SIG-M5 treated with dmso at 0.1 percent for 504 hours (cell line): Measurements from ENCODE around the gene SLC38A8.

Source experiments
- DNase-seq: peaks from one replicate; lab custom pipeline; 2025; ENCODE audit not compliant: unreplicated experiment; lab: John Stamatoyannopoulos, UW

Gene SLC38A8

DNA sequence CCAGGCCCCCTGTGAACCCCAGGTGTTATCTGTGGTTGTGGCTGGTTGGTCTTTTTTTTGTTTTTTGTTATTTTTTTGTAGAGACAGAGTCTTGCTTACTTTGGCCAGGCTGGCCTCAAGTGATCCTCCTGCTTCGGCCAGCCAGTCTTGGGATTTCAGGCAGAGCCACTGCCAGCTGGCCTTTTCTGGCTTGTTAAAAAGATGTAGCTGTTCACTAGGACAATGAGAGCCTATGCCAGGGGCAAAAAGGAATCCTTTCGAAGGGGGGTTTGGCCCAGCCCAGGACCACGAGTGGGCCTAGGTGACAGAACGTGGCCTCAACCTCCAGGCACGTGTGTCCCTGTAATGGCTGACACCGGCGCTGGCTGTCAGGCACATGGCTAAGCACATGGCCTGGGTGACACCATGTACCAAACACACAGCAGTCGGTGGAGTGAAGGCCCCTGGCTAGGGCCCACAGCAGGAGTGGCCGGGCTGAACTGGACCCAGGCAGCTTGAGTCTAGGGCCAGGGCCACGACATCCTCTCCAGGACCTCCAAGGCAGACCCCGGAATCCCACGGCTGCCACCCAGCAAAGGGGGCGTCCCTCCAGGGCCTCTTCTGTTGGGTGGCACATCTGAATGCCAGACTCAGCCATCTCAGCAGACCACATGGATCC, 6.9 kb upstream of the SLC38A8 start:
- DNase-seq: no peak

GRCh38 chr16:84048871-84049270, 6.3 kb upstream of the SLC38A8 start:
- no peak for DNase-seq

DNA sequence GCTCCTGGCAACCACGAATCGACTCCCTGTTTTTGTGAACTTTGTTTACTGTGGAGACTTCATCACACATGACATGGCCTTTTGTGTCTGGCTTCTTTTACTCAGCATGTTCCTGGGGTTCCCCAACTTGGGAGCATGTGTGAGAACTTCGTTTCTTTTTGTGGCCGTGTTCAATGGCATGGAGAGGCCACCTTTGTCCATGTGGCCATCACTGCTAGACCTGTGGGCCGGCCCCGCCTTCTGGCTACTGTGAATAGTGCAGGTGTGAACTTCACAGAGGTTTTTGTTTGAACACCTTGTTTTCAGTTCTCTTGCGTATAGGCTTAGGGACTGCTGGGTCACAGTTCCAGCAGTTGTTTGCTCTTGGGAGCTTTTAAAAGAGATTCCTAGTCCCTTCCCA, 5.7 kb upstream of the SLC38A8 start:
- DNase-seq: no peak

- no peak for DNase-seq
These were observed 5.0 kb upstream of the SLC38A8 start for GRCh38 chr16:84047626-84048025.

DNA sequence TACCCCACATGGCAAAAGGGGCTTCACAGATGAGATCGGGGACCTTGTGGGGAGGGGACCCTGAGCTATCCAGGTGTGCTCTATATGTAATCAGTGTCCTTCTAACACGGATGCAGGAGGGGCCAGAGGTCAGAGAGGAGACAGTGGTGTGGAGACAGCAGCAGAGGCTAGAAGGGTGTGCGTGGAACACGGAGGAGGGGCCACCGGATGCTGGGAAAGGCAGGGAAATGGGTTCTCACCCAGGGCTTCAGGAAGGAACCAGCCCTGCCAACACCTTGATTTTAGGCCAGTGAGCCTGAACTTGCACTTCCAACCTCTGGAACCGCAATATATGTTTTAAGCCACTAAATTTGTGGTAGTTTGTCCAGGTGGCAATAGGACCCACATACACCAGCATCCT, 4.6 kb upstream of the SLC38A8 start:
- DNase-seq: no peak

- no peak for DNase-seq
These were observed 3.3 kb upstream of the SLC38A8 start for GRCh38 chr16:84045818-84046470.

DNA sequence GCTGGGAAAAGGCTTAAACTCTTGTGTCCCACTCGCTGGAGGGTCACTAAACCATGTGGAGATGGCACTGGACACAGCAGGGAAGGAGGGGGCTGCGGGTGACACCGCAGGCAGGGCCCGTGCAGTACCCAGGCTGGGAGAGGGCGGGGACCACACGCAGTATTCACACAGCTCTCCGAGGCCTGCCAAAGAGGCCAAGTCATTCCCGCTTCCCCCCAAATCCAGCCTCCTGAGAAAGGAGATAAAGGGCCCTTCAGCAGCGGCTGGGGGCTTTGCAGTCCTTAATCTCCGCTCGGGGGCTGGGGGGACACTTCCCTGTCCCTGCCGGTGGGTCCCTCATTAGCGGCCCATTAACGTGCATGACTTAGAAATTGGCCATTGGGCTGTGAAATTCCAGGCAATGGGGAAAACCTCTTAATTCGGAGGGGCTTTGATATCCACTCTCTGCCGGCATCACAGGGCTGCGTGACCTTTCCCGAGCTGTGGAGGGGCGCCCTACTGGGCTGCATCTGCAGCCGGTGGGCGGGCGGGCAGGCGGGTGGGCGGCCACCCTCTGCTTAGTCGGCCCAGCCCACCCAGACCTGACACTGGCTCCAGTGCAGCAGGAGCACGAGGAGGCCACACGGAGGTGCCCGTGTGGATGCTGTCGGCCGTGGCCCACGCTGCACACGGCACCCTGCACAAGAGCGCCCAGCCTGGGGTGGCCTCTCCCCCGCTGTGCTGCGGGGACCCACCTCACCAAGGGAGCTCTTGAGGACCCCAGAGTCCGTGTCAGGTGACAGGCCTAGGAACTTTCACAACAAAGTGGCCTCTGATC, 2.6 kb upstream of the SLC38A8 start:
- no peak for DNase-seq

DNA sequence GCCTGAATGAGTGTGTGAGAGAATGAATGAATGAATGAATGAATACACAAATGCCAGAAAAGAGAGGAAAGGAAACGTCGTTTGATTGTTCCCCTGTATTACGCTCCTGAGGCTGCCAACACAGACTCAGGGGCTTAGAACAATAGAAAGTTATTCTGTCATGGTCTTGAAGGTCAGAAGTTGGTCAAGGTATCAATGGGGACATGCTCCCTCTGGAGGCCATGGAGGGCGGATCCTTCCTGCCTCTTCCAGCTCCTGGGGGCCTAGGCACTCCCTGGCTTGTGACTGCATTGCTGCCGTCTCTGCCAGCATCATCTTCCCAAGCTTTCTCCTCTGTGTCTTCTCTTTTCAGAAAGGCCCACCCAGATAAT, 1.5 kb upstream of the SLC38A8 start:
- DNase-seq: peak; percentile 4

GRCh38 chr16:84043486-84044117, 1.0 kb upstream of the SLC38A8 start:
- DNase-seq: no peak

GRCh38 chr16:84042879-84043485, 387 bp upstream of the SLC38A8 start:
- no peak for DNase-seq

- no peak for DNase-seq
These were observed 714 bp downstream of the SLC38A8 start for GRCh38 chr16:84041881-84042280.

- no peak for DNase-seq
These were observed 1.5 kb downstream of the SLC38A8 start for GRCh38 chr16:84040823-84041820.

DNA sequence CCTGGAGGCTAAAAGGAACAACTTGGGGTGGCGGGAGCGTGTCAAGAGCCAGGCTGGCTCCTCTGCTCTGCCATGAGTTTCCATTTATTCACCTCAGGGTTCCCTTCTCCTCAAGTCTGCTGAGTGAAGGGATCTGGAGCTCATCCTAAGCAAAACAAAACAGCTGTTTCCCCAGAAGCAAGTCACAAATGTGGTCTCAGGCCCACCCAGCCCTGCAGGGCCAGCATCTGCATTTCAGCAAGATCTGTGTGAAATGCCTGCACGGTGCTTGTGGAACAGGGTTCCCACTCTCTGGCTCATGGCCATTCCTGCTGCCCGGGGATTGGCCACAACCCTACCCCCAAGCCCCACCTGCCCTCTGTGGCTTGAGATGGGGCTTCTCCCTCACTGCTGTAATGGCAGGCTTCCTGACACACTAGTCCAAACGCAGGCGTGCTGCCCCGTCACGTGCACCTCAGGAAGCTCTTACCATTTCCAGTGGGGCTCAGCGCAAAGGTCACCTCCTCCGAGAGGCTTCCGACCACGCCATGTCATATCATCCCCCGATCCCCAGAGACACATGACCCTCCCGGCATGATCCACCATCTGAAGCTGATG, 2.3 kb downstream of the SLC38A8 start:
- DNase-seq: no peak

DNA sequence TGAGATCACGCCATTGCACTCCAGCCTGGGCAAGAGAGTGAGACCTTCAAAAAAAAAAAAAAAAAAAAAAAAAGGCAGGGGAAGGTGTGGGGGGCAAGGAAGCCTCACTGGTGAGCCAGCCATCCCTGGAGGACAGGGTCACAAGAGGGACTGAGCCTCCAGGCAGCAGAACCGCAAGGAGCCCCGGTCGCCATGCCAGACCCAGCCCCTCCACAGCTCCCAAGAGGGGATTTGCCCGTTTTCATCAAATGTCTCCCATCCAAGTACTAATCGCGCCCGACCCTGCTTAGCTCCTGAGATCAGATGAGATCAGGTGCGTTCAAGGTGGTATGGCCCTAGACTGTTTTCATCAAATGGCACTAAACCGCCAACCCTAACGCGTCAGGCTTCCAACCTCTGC, 2.9 kb downstream of the SLC38A8 start:
- no peak for DNase-seq

- no peak for DNase-seq
These were observed 4.1 kb downstream of the SLC38A8 start for GRCh38 chr16:84038469-84038868.

GRCh38 chr16:84036982-84037425, 5.6 kb downstream of the SLC38A8 start:
- DNase-seq: no peak

DNA sequence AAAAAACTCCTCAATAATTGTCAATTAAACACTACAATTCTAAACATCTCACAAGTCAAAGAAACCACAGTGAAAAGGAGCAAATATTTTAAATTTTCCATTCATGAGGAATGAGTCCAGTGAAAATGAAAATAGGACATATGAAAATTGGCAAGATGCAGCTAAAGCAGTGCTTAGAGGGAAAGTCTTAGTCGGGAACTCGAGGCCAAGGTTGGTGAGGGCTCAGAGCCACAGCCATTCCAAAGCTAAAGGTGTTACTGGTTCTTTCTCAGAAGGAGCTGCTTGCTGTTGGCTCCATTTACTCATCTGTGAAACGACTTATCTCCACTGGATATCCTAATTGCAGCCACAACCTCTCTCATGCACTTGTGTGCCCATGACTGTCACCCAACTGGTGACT, 6.5 kb downstream of the SLC38A8 start:
- DNase-seq: no peak

- no peak for DNase-seq
These were observed 8.1 kb downstream of the SLC38A8 start for GRCh38 chr16:84034516-84034915.
